Astrocyte (in vitro differentiated cells and primary cell): ENCODE data around the gene NCKAP5L. TPM values are rescaled to one million over a fixed set of nuclear protein-coding genes. Genes with fewer than 3 reads are reported as not detected.
A peak's percentile ranks its signal among the peaks of the same experiment; 100 is the strongest.

Experiments used
- DNase-seq: peaks from one replicate; pipeline ENCODE4 v3.0.0-alpha.2; 2010; ENCODE audit warnings: low read depth
- FAIRE-seq: peaks from 2 replicates; lab custom pipeline; 2011; peaks lifted over from hg19 to GRCh38; lab: Jason Lieb, UNC
- H2AFZ ChIP-seq: 2 replicates; pipeline ENCODE4 v1.6.0; 2012; ENCODE audit warnings: low read depth, low read length, inconsistent platforms
- H3K27ac ChIP-seq: 2 replicates; pipeline ENCODE4 v1.5.1; 2011; ENCODE audit warnings: low read depth, low read length, inconsistent platforms
- H3K27me3 ChIP-seq: 2 replicates; pipeline ENCODE4 v1.6.0; 2011; ENCODE audit warnings: low read length, inconsistent platforms; ENCODE audit not compliant: insufficient read depth
- H3K36me3 ChIP-seq: 2 replicates; pipeline ENCODE4 v1.5.1; 2011; ENCODE audit warnings: low read length, inconsistent platforms; ENCODE audit not compliant: insufficient read depth
- H3K4me1 ChIP-seq: 2 replicates; pipeline ENCODE4 v1.5.1; 2011; ENCODE audit warnings: low read length, inconsistent platforms; ENCODE audit not compliant: insufficient read depth
- H3K4me2 ChIP-seq: 2 replicates; pipeline ENCODE4 v1.6.0; 2012; ENCODE audit warnings: low read length, inconsistent platforms
- H3K4me3 ChIP-seq: 2 replicates; pipeline ENCODE4 v1.5.1; 2011; ENCODE audit warnings: low read depth, mild to moderate bottlenecking, low read length, inconsistent platforms; ENCODE audit not compliant: insufficient read depth
- H3K79me2 ChIP-seq: 2 replicates; pipeline ENCODE4 v1.6.0; 2012; ENCODE audit warnings: mild to moderate bottlenecking, low read length, inconsistent platforms; ENCODE audit not compliant: insufficient read depth
- H3K9ac ChIP-seq: 2 replicates; pipeline ENCODE4 v1.6.0; 2012; ENCODE audit warnings: mild to moderate bottlenecking, low read length, inconsistent platforms
- H3K9me3 ChIP-seq: 2 replicates; pipeline ENCODE4 v1.5.1; 2012; ENCODE audit warnings: low read depth, mild to moderate bottlenecking, low read length, inconsistent platforms; ENCODE audit not compliant: insufficient read depth
- H4K20me1 ChIP-seq: 2 replicates; pipeline ENCODE4 v1.6.0; 2012; ENCODE audit warnings: low read length, inconsistent platforms; ENCODE audit not compliant: insufficient read depth
- H3K27ac Mint-ChIP-seq: one replicate; pipeline ENCODE4 v1.8.0; 2021; ENCODE audit warnings: mild to moderate bottlenecking, mixed read lengths; ENCODE audit not compliant: unreplicated experiment
- H3K27me3 Mint-ChIP-seq: one replicate; pipeline ENCODE4 v1.8.0; 2021; ENCODE audit warnings: low read depth, mixed read lengths; ENCODE audit not compliant: unreplicated experiment
- H3K36me3 Mint-ChIP-seq: one replicate; pipeline ENCODE4 v1.8.0; 2021; ENCODE audit warnings: low read depth, mixed read lengths; ENCODE audit not compliant: unreplicated experiment
- H3K4me1 Mint-ChIP-seq: one replicate; pipeline ENCODE4 v1.8.0; 2021; ENCODE audit warnings: low read depth, mixed read lengths; ENCODE audit not compliant: unreplicated experiment
- H3K4me3 Mint-ChIP-seq: one replicate; pipeline ENCODE4 v1.8.0; 2021; ENCODE audit warnings: mild to moderate bottlenecking, moderate library complexity, mixed read lengths; ENCODE audit not compliant: unreplicated experiment
- H3K9me3 Mint-ChIP-seq: one replicate; pipeline ENCODE4 v1.8.0; 2021; ENCODE audit warnings: mild to moderate bottlenecking, mixed read lengths; ENCODE audit not compliant: unreplicated experiment
- EZH2 ChIP-seq: IDR thresholded peaks from 2 replicates; pipeline ENCODE4 v1.6.1; 2012; ENCODE audit warnings: mild to moderate bottlenecking, low read length, inconsistent platforms; ENCODE audit not compliant: insufficient read depth
- total RNA-seq: library from RNA; stranded (reverse); gene quantifications from 2 replicates; pipeline ENCODE4 v1.2.1, GENCODE V29; 2021
- TF ChIP-seq, protein P1 (sequence below): IDR thresholded peaks from 2 replicates; pipeline ENCODE4 v1.5.1; 2011; ENCODE audit warnings: low read depth, mild to moderate bottlenecking, inconsistent platforms, low read length, moderate library complexity; ENCODE audit not compliant: insufficient read depth

NCKAP5L gene
- total RNA-seq, 1 donor from 2014 or later: 59.5 TPM

GRCh38 chr12:49798934-49799333 lies 29.3 kb downstream of the NCKAP5L start:
- FAIRE-seq: no peak
- no peak overlapping the region for H3K27ac ChIP-seq
- peaks cover 21% of the 10 kb centered on the region for H3K36me3 ChIP-seq
- peaks cover 9% of the 10 kb centered on the region for H3K36me3 Mint-ChIP-seq
- H3K79me2 ChIP-seq: no peaks in the 10 kb centered on the region
- H3K27ac Mint-ChIP-seq: peak overlapping the region; percentile 81
- H2AFZ ChIP-seq: no peak overlapping the region
- H3K4me2 ChIP-seq: no peak overlapping the region
- no peaks in the 10 kb centered on the region for H3K27me3 Mint-ChIP-seq
- H3K4me1 ChIP-seq: no peaks in the 10 kb centered on the region
- H3K9me3 Mint-ChIP-seq: no peaks in the 10 kb centered on the region
- H3K9me3 ChIP-seq: no peaks in the 10 kb centered on the region
- peaks cover 44% of the 10 kb centered on the region for H4K20me1 ChIP-seq
- H3K4me1 Mint-ChIP-seq: peaks cover 3% of the 10 kb centered on the region
- no peak overlapping the region for H3K9ac ChIP-seq
- TF ChIP-seq, protein P1, sequence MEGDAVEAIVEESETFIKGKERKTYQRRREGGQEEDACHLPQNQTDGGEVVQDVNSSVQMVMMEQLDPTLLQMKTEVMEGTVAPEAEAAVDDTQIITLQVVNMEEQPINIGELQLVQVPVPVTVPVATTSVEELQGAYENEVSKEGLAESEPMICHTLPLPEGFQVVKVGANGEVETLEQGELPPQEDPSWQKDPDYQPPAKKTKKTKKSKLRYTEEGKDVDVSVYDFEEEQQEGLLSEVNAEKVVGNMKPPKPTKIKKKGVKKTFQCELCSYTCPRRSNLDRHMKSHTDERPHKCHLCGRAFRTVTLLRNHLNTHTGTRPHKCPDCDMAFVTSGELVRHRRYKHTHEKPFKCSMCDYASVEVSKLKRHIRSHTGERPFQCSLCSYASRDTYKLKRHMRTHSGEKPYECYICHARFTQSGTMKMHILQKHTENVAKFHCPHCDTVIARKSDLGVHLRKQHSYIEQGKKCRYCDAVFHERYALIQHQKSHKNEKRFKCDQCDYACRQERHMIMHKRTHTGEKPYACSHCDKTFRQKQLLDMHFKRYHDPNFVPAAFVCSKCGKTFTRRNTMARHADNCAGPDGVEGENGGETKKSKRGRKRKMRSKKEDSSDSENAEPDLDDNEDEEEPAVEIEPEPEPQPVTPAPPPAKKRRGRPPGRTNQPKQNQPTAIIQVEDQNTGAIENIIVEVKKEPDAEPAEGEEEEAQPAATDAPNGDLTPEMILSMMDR: no peak
- TF ChIP-seq EZH2: no peak
- no peak overlapping the region for H3K4me3 ChIP-seq
- no peak for DNase-seq
- no peak overlapping the region for H3K4me3 Mint-ChIP-seq
- no peaks in the 10 kb centered on the region for H3K27me3 ChIP-seq

DNA sequence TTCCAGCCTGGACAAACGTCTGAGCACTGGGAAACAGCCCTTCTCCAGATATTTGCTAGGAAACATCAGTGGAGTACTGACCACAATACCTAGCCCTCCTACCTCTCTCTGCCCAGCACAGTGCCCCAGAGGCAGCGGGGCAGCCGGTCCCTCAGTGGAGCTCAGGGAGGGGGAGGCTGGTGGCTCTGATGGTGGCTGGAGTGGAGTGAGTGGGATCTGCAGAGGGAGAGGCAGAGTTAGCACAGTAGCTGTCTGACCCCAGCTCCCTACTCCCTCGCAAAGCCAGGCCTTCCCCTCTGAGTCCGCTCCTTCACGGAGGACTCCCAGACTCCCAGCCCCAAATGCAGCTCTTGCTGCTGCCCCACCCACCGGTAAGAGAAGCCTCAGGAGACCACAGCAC lies 30.0 kb downstream of the NCKAP5L start:
- H3K4me2 ChIP-seq: no peak overlapping the region
- H3K4me1 ChIP-seq: no peaks in the 10 kb centered on the region
- H3K27ac ChIP-seq: no peak overlapping the region
- H3K27me3 Mint-ChIP-seq: no peaks in the 10 kb centered on the region
- H3K27ac Mint-ChIP-seq: no peak overlapping the region
- FAIRE-seq (no peak), DNase-seq (no peak)
- no peak overlapping the region for H3K4me3 ChIP-seq
- no peak overlapping the region for H3K4me3 Mint-ChIP-seq
- no peaks in the 10 kb centered on the region for H3K79me2 ChIP-seq
- H3K9me3 Mint-ChIP-seq: no peaks in the 10 kb centered on the region
- H4K20me1 ChIP-seq: peaks cover 37% of the 10 kb centered on the region
- no peaks in the 10 kb centered on the region for H3K9me3 ChIP-seq
- peaks cover 9% of the 10 kb centered on the region for H3K36me3 Mint-ChIP-seq
- no peak overlapping the region for H3K9ac ChIP-seq
- H3K27me3 ChIP-seq: no peaks in the 10 kb centered on the region
- H3K4me1 Mint-ChIP-seq: peaks cover 3% of the 10 kb centered on the region
- no peak overlapping the region for H2AFZ ChIP-seq
- TF ChIP-seq, protein P1: no peak
- no peak for TF ChIP-seq EZH2
- peaks cover 19% of the 10 kb centered on the region for H3K36me3 ChIP-seq

- Histone ChIP-seq H3K79me2 (no peaks in the 10 kb centered on the region), H2AFZ (no peak overlapping the region), H3K27ac (no peak overlapping the region), H4K20me1 (peaks cover 29% of the 10 kb centered on the region), H3K4me1 (no peaks in the 10 kb centered on the region), H3K27me3 (no peaks in the 10 kb centered on the region), H3K4me3 (no peak overlapping the region), H3K4me2 (no peak overlapping the region), H3K9ac (no peak overlapping the region), H3K36me3 (peaks cover 13% of the 10 kb centered on the region), H3K9me3 (no peaks in the 10 kb centered on the region)
- DNase-seq (no peak), FAIRE-seq (no peak)
- Mint-ChIP-seq H3K4me3 (no peak overlapping the region), H3K27ac (no peak overlapping the region), H3K4me1 (peaks cover 3% of the 10 kb centered on the region), H3K36me3 (peaks cover 9% of the 10 kb centered on the region), H3K9me3 (no peaks in the 10 kb centered on the region), H3K27me3 (no peaks in the 10 kb centered on the region)
- TF ChIP-seq, protein P1: no peak
- TF ChIP-seq EZH2: no peak
Measured at GRCh38 chr12:49797449-49797776, 30.8 kb downstream of the NCKAP5L start.
